Trophoblast cell (in vitro differentiated cells and primary cell): Measurements from ENCODE around the gene RABL2B.
A peak's percentile ranks its signal among the peaks of the same experiment; 100 is the strongest.
"Not testable (repeated sequence)": the region's sequence is repeated elsewhere in the genome, so short reads cannot be mapped to it uniquely, and the experiment has no call there.

Experiments used
- DNase-seq, 2 donors: peaks; one replicate each; pipeline ENCODE4 v3.0.0-alpha.2; 2016
- H2AFZ ChIP-seq: 2 replicates; pipeline ENCODE4 v1.6.1; 2013; ENCODE audit warnings: low read length, moderate library complexity, mild to moderate bottlenecking; ENCODE audit not compliant: insufficient read depth, poor library complexity
- H2AK5ac ChIP-seq: 2 replicates; pipeline ENCODE4 v1.6.1; 2013; ENCODE audit warnings: mild to moderate bottlenecking, low read length
- H2BK120ac ChIP-seq: 2 replicates; pipeline ENCODE4 v1.6.1; 2013; ENCODE audit warnings: low read length, mild to moderate bottlenecking, moderate library complexity; ENCODE audit not compliant: insufficient read depth, poor library complexity
- H2BK12ac ChIP-seq: 2 replicates; pipeline ENCODE4 v1.6.1; 2013; ENCODE audit warnings: mild to moderate bottlenecking, low read length, moderate library complexity
- H2BK5ac ChIP-seq: 2 replicates; pipeline ENCODE4 v1.6.1; 2013; ENCODE audit warnings: low read length, low read depth, moderate library complexity, mild to moderate bottlenecking; ENCODE audit not compliant: poor library complexity
- H3K14ac ChIP-seq: 2 replicates; pipeline ENCODE4 v1.6.1; 2013; ENCODE audit warnings: mild to moderate bottlenecking, low read length
- H3K18ac ChIP-seq: 2 replicates; pipeline ENCODE4 v1.6.1; 2013; ENCODE audit warnings: mild to moderate bottlenecking, low read length
- H3K23ac ChIP-seq: 2 replicates; pipeline ENCODE4 v1.6.1; 2013; ENCODE audit warnings: low read length
- H3K27ac ChIP-seq: 2 replicates; pipeline ENCODE4 v1.5.1; 2013; ENCODE audit warnings: low read depth, mild to moderate bottlenecking, inconsistent platforms, low read length, moderate library complexity
- H3K27me3 ChIP-seq: 2 replicates; pipeline ENCODE4 v1.6.1; 2013; ENCODE audit warnings: inconsistent platforms, mild to moderate bottlenecking, low read length, moderate library complexity; ENCODE audit not compliant: insufficient read depth
- H3K36me3 ChIP-seq, 2 experiments: 1 replicate in 1 of 2; 2 replicates in 1 of 2; pipeline ENCODE4 v1.6.1; 2013; ENCODE audit warnings: low read length in 2 of 2, mild to moderate bottlenecking in 2 of 2, moderate library complexity in 1 of 2; ENCODE audit not compliant: insufficient read depth in 2 of 2, control insufficient read depth in 1 of 2
- H3K4ac ChIP-seq: 2 replicates; pipeline ENCODE4 v1.6.1; 2013; ENCODE audit warnings: low read depth, mild to moderate bottlenecking, low read length, moderate library complexity
- H3K4me1 ChIP-seq, 2 experiments: 1 replicate in 1 of 2; 2 replicates in 1 of 2; pipeline ENCODE4 v1.6.1; 2013; ENCODE audit warnings: low read length in 2 of 2, mild to moderate bottlenecking in 2 of 2, moderate library complexity in 1 of 2; ENCODE audit not compliant: insufficient read depth in 2 of 2, control insufficient read depth in 1 of 2
- H3K4me2 ChIP-seq: 2 replicates; pipeline ENCODE4 v1.6.1; 2013; ENCODE audit warnings: inconsistent platforms, mild to moderate bottlenecking, low read length, moderate library complexity
- H3K4me3 ChIP-seq: 2 replicates; pipeline ENCODE4 v1.5.1; 2013; ENCODE audit warnings: mild to moderate bottlenecking, low read depth, low read length, inconsistent platforms
- H3K79me1 ChIP-seq: one replicate; pipeline ENCODE4 v1.6.1; 2013; ENCODE audit warnings: low read length
- H3K79me2 ChIP-seq: 2 replicates; pipeline ENCODE4 v1.6.1; 2013; ENCODE audit warnings: low read length, mild to moderate bottlenecking; ENCODE audit not compliant: control insufficient read depth, insufficient read depth, poor library complexity
- H3K9ac ChIP-seq: 2 replicates; pipeline ENCODE4 v1.6.1; 2013; ENCODE audit warnings: mild to moderate bottlenecking, low read length
- H3K9me3 ChIP-seq: 2 replicates; pipeline ENCODE4 v1.6.1; 2013; ENCODE audit warnings: low read depth, mild to moderate bottlenecking, control low read depth, inconsistent platforms, low read length; ENCODE audit not compliant: insufficient read depth
- H4K12ac ChIP-seq: 2 replicates; pipeline ENCODE4 v1.6.1; 2013; ENCODE audit warnings: low read depth, mild to moderate bottlenecking, low read length, moderate library complexity
- H4K8ac ChIP-seq: 2 replicates; pipeline ENCODE4 v1.6.1; 2013; ENCODE audit warnings: low read depth, mild to moderate bottlenecking, low read length, moderate library complexity
- H4K91ac ChIP-seq: one replicate; pipeline ENCODE4 v1.6.1; 2013; ENCODE audit warnings: low read depth, mild to moderate bottlenecking, low read length, moderate library complexity
- WGBS: extraction: QIAGEN DNeasy Blood & Tissue Kit; methylation state at CpG from one replicate; pipeline ENCODE4 v1.1.7; 2013; ENCODE audit warnings: missing lambda C conversion rate; ENCODE audit not compliant: insufficient read length, insufficient coverage; ENCODE audit errors: extremely low coverage; 5-methylcytosine and 5-hydroxymethylcytosine counted together

RABL2B gene

DNA sequence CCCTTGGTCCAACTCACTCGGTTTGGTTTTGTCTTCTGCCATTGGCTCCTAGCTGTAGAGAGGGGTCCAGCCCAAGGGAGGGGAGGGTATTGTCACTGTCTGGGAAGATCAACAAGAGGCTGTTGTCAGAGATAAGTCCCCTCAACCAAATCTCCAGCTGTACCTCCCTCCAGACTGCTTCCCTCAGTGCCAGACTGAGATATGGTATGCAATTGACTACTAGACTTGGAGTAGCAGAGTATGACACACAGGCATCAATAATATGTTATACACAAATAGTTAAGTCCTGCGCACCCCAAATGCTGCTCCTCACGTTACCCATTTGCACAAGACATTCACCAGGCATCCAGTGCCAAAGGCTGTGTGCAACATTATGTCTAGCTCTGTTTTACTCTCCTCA lies 1.2 kb downstream of the RABL2B start:
- not testable (repeated sequence) for H4K8ac ChIP-seq, H3K27ac ChIP-seq, H3K4ac ChIP-seq, H4K12ac ChIP-seq, H2BK120ac ChIP-seq, H3K79me2 ChIP-seq, H3K4me2 ChIP-seq, H2BK12ac ChIP-seq, H3K18ac ChIP-seq, DNase-seq, H3K27me3 ChIP-seq, H3K9ac ChIP-seq, H2AK5ac ChIP-seq, H3K23ac ChIP-seq, H3K79me1 ChIP-seq, H3K14ac ChIP-seq, H3K4me3 ChIP-seq, H3K36me3 ChIP-seq, H4K91ac ChIP-seq, H2AFZ ChIP-seq, H3K9me3 ChIP-seq, H3K4me1 ChIP-seq, H2BK5ac ChIP-seq
- no CpG with 5 or more reads among the region's 3 CpGs for WGBS

- not testable (repeated sequence) for H4K8ac ChIP-seq, H3K4ac ChIP-seq, H3K4me2 ChIP-seq, H4K91ac ChIP-seq, H3K27ac ChIP-seq, H3K18ac ChIP-seq, H3K4me3 ChIP-seq, H3K4me1 ChIP-seq, H2BK5ac ChIP-seq, H4K12ac ChIP-seq, H3K23ac ChIP-seq, H2BK120ac ChIP-seq, H3K9me3 ChIP-seq, DNase-seq, H3K79me1 ChIP-seq, H2AK5ac ChIP-seq, H3K14ac ChIP-seq, H3K27me3 ChIP-seq, H3K79me2 ChIP-seq, H2BK12ac ChIP-seq, H2AFZ ChIP-seq, H3K9ac ChIP-seq
- no CpG with 5 or more reads among the region's 4 CpGs for WGBS
- peaks cover 12 to 13% of the 10 kb centered on the region in 2 experiments for H3K36me3 ChIP-seq
Measured at GRCh38 chr22:50780244-50780643, 3.2 kb downstream of the RABL2B start.

DNA sequence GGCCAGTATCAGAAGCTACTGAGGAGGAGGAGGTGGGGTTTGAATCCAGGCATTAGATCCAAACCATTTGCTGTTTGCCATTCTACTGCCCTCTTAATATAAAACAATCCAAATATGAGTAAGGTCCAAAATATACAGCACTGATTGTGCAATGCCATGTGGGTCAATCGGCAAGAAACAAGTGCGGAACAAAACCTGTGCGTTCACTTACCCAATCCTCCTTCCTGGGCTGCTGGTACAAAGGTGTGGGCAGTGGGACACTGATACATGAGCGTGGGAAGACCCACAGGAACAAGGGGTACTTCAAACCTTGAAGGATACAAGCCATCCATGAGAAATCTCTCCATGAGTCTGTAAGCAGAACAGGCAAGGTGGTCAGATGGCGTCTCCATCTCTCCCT lies 5.8 kb downstream of the RABL2B start:
- peak; percentile 0 to 27 for DNase-seq
- H3K23ac ChIP-seq, H3K27me3 ChIP-seq, H3K14ac ChIP-seq, H2BK12ac ChIP-seq, H4K91ac ChIP-seq, H3K79me2 ChIP-seq, H3K79me1 ChIP-seq, H3K4me1 ChIP-seq, H2AFZ ChIP-seq, H2BK120ac ChIP-seq, H4K12ac ChIP-seq, H3K9ac ChIP-seq, H2AK5ac ChIP-seq, H3K4me2 ChIP-seq, H3K4ac ChIP-seq, H2BK5ac ChIP-seq, H3K18ac ChIP-seq, H4K8ac ChIP-seq, H3K4me3 ChIP-seq, H3K27ac ChIP-seq, H3K9me3 ChIP-seq: not testable (repeated sequence)
- H3K36me3 ChIP-seq = peaks cover 12 to 13% of the 10 kb centered on the region in 2 experiments
- WGBS = no CpG with 5 or more reads among the region's 5 CpGs

GRCh38 chr22:50775132-50775531 lies 8.3 kb downstream of the RABL2B start:
- H3K4ac ChIP-seq, H3K9ac ChIP-seq, H3K79me1 ChIP-seq, H2BK120ac ChIP-seq, H3K14ac ChIP-seq, H3K27ac ChIP-seq, H3K27me3 ChIP-seq, H3K9me3 ChIP-seq, H2AK5ac ChIP-seq, H4K91ac ChIP-seq, H2BK5ac ChIP-seq, H4K8ac ChIP-seq, H2BK12ac ChIP-seq, H2AFZ ChIP-seq, H3K4me1 ChIP-seq, H4K12ac ChIP-seq, H3K4me3 ChIP-seq, H3K23ac ChIP-seq, H3K4me2 ChIP-seq, H3K79me2 ChIP-seq, H3K18ac ChIP-seq: not testable (repeated sequence)
- no CpG with 5 or more reads among the region's 12 CpGs for WGBS
- peak; percentile 43 to 68 for DNase-seq
- peaks cover 12 to 13% of the 10 kb centered on the region in 2 experiments for H3K36me3 ChIP-seq
